ENCODE results near the gene PIK3R6. TPM values are rescaled to one million over a fixed set of nuclear protein-coding genes. Genes with fewer than 3 reads are reported as not detected.

Gene PIK3R6
- total and polyA plus RNA-seq, 2 experiments from 2014 or later, result 0.11 to 0.24 TPM

GRCh38 chr17:8798176-8798845 lies 69.2 kb downstream of the PIK3R6 start (continued):
- TF ChIP-seq ZNF462 (CRISPR knock-in tag; IDR thresholded peaks at IDR 0.05) (no peak), ZNF331 (CRISPR knock-in tag; IDR thresholded peaks at IDR 0.05; ENCODE audit: low read depth) (no peak), CTCF (conservative IDR thresholded peaks at IDR 0.05; ENCODE audit: low read depth in 2 of 2) (peak in 1 of 2 experiments; percentile 31; a peak in 1 of 4 replicates), CREB1 (CRISPR knock-in tag; IDR thresholded peaks at IDR 0.05; ENCODE audit: low read depth) (no peak)

GRCh38 chr17:8797621-8798175 lies 69.8 kb downstream of the PIK3R6 start:
- Histone ChIP-seq H3K4me2 (no peak overlapping the region; the same call in 1 of the 2 replicates), H2AFZ (no peak overlapping the region), H4K20me1 (replicated peaks; ENCODE audit: insufficient read depth) (no peaks in the 10 kb centered on the region), H3K27ac (ENCODE audit: low read depth) (no peak overlapping the region), H3K79me2 (replicated peaks; ENCODE audit: insufficient read depth) (no peaks in the 10 kb centered on the region), H3F3A (replicated peaks; ENCODE audit: low read depth) (peaks cover 4% of the 10 kb centered on the region), H3K4me1 (ENCODE audit: insufficient read depth) (0 out of 2 replicates have a peak, but pooled peaks cover 4% of the 10 kb centered on the region), H3K27me3 (ENCODE audit: insufficient read depth) (no peaks in the 10 kb centered on the region), H3K4me3 (no peak overlapping the region), H3K36me3 (ENCODE audit: insufficient read depth) (no peaks in the 10 kb centered on the region), H3K9me2 (ENCODE audit: insufficient read depth) (no peaks in the 10 kb centered on the region)
- Mint-ChIP-seq H3K27me3 (ENCODE audit: insufficient read depth, low read depth, poor library complexity) (peaks cover 19% of the 10 kb centered on the region), H3K27ac (no peak overlapping the region), H3K4me3 (peak overlapping the region; percentile 81; the same call in 2 of the 3 replicates), H3K36me3 (ENCODE audit: low read depth) (no peaks in the 10 kb centered on the region), H3K4me1 (peaks cover 19% of the 10 kb centered on the region), H3K9me3 (peaks cover 2% of the 10 kb centered on the region; the same call in 2 of the 3 replicates)
- TF ChIP-seq NANOG (IDR thresholded peaks at IDR 0.05; ENCODE audit: borderline replicate concordance) (no peak), JUNB (IDR thresholded peaks at IDR 0.05; ENCODE audit: unreplicated experiment) (no peak), REST (IDR thresholded peaks at IDR 0.05; ENCODE audit: unreplicated experiment) (no peak), POLR2AphosphoS5 (IDR thresholded peaks at IDR 0.05; ENCODE audit: low read depth) (no peak), CREB1 (CRISPR knock-in tag; IDR thresholded peaks at IDR 0.05; ENCODE audit: low read depth) (no peak), ETS1 (IDR thresholded peaks at IDR 0.05) (no peak), ZNF114 (CRISPR knock-in tag; IDR thresholded peaks at IDR 0.05) (no peak), EZH2 (IDR thresholded peaks at IDR 0.05; ENCODE audit: low read depth, unreplicated experiment) (no peak)
- ATAC-seq, result no peak
- DNase-seq (ENCODE audit: low spot score), result no peak
